GM23338 (cell line): ENCODE measurements around the gene CTAGE1. TPM values are rescaled to one million over a fixed set of nuclear protein-coding genes. Genes with fewer than 3 reads are reported as not detected.

Experiments
- ATAC-seq: fragments of 200-7000 bp; cut with Tn5 transposase; 3 replicates; pipeline ENCODE4 v1.9.1; 2020
- DNase-seq: peaks from one replicate; pipeline ENCODE4 v3.0.0-alpha.2; 2015; ENCODE audit warnings: low spot score
- H2AFZ ChIP-seq: fragments of 200-600 bp; sonication (generic); 2 replicates; pipeline ENCODE4 v1.8.0; 2016; ENCODE audit warnings: antibody characterized with exemption, mild to moderate bottlenecking, moderate library complexity
- H3F3A ChIP-seq: fragments of 200-600 bp; sonication (generic); replicated peaks from 2 replicates; pipeline ENCODE4 v1.8.0; 2017; ENCODE audit warnings: antibody characterized with exemption, mixed run types, low read depth
- H3K27ac ChIP-seq: fragments of 200-600 bp; sonication (generic); 2 replicates; pipeline ENCODE4 v1.6.1; 2016; ENCODE audit warnings: low read depth
- H3K27me3 ChIP-seq: fragments of 200-600 bp; sonication (generic); 2 replicates; pipeline ENCODE4 v1.8.0; 2016; ENCODE audit warnings: mild to moderate bottlenecking, mixed run types, moderate library complexity; ENCODE audit not compliant: insufficient read depth
- H3K36me3 ChIP-seq: fragments of 200-600 bp; sonication (generic); 2 replicates; pipeline ENCODE4 v1.8.0; 2016; ENCODE audit warnings: mild to moderate bottlenecking; ENCODE audit not compliant: insufficient read depth
- H3K4me1 ChIP-seq: fragments of 200-600 bp; sonication (generic); 2 replicates; pipeline ENCODE4 v1.8.0; 2016; ENCODE audit warnings: mild to moderate bottlenecking, moderate library complexity; ENCODE audit not compliant: insufficient read depth
- H3K4me2 ChIP-seq: fragments of 200-600 bp; sonication (generic); 2 replicates; pipeline ENCODE4 v1.7.1; 2017; ENCODE audit warnings: mixed run types
- H3K4me3 ChIP-seq: fragments of 200-600 bp; sonication (generic); 2 replicates; pipeline ENCODE4 v1.6.1; 2016; ENCODE audit warnings: mixed run types
- H3K79me2 ChIP-seq: fragments of 200-600 bp; sonication (generic); replicated peaks from 2 replicates; pipeline ENCODE4 v1.8.0; 2017; ENCODE audit warnings: mild to moderate bottlenecking; ENCODE audit not compliant: insufficient read depth
- H3K9me2 ChIP-seq: fragments of 200-600 bp; sonication (generic); 2 replicates; pipeline ENCODE4 v1.8.0; 2017; ENCODE audit not compliant: insufficient read depth
- H4K20me1 ChIP-seq: fragments of 200-600 bp; sonication (generic); replicated peaks from 2 replicates; pipeline ENCODE4 v1.8.0; 2017; ENCODE audit warnings: mild to moderate bottlenecking; ENCODE audit not compliant: insufficient read depth
- H3K27ac Mint-ChIP-seq: 2 replicates; pipeline ENCODE4 v1.8.0; 2020; ENCODE audit warnings: inconsistent platforms, mild to moderate bottlenecking, moderate library complexity, mixed read lengths
- H3K27me3 Mint-ChIP-seq: 3 replicates; pipeline ENCODE4 v1.8.0; 2022; ENCODE audit warnings: low read depth, mild to moderate bottlenecking, moderate library complexity, mixed read lengths, inconsistent platforms; ENCODE audit not compliant: insufficient read depth, poor library complexity
- H3K36me3 Mint-ChIP-seq: 3 replicates; pipeline ENCODE4 v1.8.0; 2021; ENCODE audit warnings: low read depth, mild to moderate bottlenecking, inconsistent platforms, moderate library complexity, mixed read lengths
- H3K4me1 Mint-ChIP-seq: 3 replicates; pipeline ENCODE4 v1.8.0; 2020; ENCODE audit warnings: mild to moderate bottlenecking, inconsistent platforms, mixed read lengths
- H3K4me3 Mint-ChIP-seq: 3 replicates; pipeline ENCODE4 v1.8.0; 2021; ENCODE audit warnings: moderate library complexity, mild to moderate bottlenecking, inconsistent platforms, mixed read lengths
- H3K9me3 Mint-ChIP-seq: 3 replicates; pipeline ENCODE4 v1.8.0; 2020; ENCODE audit warnings: moderate library complexity, mild to moderate bottlenecking, inconsistent platforms, mixed read lengths
- ZNF114 ChIP-seq: fragments of 250-450 bp; sonication (Bioruptor Pico); IDR thresholded peaks from 2 replicates; pipeline ENCODE4 v1.5.0; 2020; ENCODE audit warnings: mild to moderate bottlenecking, moderate library complexity
- ZNF331 ChIP-seq: fragments of 250-450 bp; sonication (Bioruptor Pico); IDR thresholded peaks from 2 replicates; pipeline ENCODE4 v1.5.0; 2020; ENCODE audit warnings: low read depth, mild to moderate bottlenecking, moderate library complexity
- polyA plus RNA-seq: library from polyadenylated mRNA; unstranded; fragments of >200 nt; fragmentation: Nextera tagmentation; extraction: Ambion mirVana; gene quantifications from 2 replicates; pipeline ENCODE4 v1.2.1, GENCODE V29; 2016
- total RNA-seq: library from RNA; depleted of rRNA; stranded (reverse); fragments of >200 nt; shearing (Covaris generic); gene quantifications from 2 replicates; pipeline ENCODE4 v1.2.3, GENCODE V29; 2014
- TF ChIP-seq, protein P1 (sequence below): fragments of 250-450 bp; sonication (Bioruptor Pico); IDR thresholded peaks from 2 replicates; pipeline ENCODE4 v1.5.0; 2020; ENCODE audit warnings: mild to moderate bottlenecking, moderate library complexity
- TF ChIP-seq, protein P2 (sequence below), 2 experiments: fragments of 200-600 bp in 1 of 2; sonication (generic) in 1 of 2; conservative IDR thresholded peaks; 2 replicates each; pipeline versions ENCODE4 v1.5.1 to v1.6.1; 2016 to 2017; ENCODE audit warnings: antibody characterized with exemption in 2 of 2, low read depth in 2 of 2, mild to moderate bottlenecking in 2 of 2, moderate library complexity in 1 of 2

The CTAGE1 gene
- total and polyA plus RNA-seq, 2 experiments from 2014 or later, result 0.03 to 0.06 TPM

DNA sequence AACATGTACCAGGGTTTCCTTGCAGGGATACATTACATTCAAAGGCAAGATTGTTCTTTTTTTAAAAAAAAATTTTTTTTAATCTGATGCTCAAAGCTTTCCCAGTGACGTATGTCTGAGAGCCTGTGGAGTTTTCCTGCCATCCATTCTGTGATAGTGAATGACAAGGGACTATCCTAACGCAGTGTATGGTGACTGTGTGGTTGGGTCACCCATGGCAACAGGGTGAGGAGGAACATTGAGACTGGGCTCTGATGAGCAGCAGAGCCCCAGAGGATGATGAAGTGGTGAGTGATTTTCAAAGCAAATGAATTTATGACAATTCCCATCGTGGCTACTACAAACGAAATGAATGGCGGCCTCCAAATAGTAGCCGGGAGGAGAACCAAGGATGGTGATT, 28.6 kb upstream of the CTAGE1 start (continued):
- TF ChIP-seq, protein P1, sequence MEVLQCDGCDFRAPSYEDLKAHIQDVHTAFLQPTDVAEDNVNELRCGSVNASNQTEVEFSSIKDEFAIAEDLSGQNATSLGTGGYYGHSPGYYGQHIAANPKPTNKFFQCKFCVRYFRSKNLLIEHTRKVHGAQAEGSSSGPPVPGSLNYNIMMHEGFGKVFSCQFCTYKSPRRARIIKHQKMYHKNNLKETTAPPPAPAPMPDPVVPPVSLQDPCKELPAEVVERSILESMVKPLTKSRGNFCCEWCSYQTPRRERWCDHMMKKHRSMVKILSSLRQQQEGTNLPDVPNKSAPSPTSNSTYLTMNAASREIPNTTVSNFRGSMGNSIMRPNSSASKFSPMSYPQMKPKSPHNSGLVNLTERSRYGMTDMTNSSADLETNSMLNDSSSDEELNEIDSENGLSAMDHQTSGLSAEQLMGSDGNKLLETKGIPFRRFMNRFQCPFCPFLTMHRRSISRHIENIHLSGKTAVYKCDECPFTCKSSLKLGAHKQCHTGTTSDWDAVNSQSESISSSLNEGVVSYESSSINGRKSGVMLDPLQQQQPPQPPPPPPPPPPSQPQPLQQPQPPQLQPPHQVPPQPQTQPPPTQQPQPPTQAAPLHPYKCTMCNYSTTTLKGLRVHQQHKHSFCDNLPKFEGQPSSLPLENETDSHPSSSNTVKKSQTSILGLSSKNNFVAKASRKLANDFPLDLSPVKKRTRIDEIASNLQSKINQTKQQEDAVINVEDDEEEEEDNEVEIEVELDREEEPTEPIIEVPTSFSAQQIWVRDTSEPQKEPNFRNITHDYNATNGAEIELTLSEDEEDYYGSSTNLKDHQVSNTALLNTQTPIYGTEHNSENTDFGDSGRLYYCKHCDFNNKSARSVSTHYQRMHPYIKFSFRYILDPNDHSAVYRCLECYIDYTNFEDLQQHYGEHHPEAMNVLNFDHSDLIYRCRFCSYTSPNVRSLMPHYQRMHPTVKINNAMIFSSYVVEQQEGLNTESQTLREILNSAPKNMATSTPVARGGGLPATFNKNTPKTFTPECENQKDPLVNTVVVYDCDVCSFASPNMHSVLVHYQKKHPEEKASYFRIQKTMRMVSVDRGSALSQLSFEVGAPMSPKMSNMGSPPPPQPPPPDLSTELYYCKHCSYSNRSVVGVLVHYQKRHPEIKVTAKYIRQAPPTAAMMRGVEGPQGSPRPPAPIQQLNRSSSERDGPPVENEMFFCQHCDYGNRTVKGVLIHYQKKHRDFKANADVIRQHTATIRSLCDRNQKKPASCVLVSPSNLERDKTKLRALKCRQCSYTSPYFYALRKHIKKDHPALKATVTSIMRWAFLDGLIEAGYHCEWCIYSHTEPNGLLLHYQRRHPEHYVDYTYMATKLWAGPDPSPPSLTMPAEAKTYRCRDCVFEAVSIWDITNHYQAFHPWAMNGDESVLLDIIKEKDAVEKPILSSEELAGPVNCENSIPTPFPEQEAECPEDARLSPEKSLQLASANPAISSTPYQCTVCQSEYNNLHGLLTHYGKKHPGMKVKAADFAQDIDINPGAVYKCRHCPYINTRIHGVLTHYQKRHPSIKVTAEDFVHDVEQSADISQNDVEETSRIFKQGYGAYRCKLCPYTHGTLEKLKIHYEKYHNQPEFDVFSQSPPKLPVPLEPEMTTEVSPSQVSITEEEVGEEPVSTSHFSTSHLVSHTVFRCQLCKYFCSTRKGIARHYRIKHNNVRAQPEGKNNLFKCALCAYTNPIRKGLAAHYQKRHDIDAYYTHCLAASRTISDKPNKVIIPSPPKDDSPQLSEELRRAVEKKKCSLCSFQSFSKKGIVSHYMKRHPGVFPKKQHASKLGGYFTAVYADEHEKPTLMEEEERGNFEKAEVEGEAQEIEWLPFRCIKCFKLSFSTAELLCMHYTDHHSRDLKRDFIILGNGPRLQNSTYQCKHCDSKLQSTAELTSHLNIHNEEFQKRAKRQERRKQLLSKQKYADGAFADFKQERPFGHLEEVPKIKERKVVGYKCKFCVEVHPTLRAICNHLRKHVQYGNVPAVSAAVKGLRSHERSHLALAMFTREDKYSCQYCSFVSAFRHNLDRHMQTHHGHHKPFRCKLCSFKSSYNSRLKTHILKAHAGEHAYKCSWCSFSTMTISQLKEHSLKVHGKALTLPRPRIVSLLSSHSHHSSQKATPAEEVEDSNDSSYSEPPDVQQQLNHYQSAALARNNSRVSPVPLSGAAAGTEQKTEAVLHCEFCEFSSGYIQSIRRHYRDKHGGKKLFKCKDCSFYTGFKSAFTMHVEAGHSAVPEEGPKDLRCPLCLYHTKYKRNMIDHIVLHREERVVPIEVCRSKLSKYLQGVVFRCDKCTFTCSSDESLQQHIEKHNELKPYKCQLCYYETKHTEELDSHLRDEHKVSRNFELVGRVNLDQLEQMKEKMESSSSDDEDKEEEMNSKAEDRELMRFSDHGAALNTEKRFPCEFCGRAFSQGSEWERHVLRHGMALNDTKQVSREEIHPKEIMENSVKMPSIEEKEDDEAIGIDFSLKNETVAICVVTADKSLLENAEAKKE (CRISPR knock-in tag), result no peak
- no peak for TF ChIP-seq ZNF114 (CRISPR knock-in tag)

DNA sequence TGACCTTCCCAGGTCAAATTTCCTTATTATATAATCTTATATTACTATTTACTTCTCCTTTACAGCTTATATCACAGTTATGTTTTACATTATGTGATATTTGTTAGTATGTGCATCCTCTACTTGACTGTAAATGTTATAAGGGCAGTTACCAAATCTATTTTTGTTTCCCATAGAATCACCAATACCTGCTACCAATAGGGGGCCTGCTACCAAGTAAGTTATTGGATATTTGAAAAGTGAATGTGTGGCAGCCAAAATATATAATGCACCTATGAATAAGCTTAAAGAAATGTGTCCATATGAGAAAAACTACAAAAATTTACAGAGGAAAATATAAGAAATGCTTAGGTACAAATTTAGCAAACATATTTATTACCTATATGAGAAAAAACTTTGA, 23.9 kb upstream of the CTAGE1 start:
- H3F3A ChIP-seq, result no peaks in the 10 kb centered on the region
- no peak overlapping the region for H3K4me2 ChIP-seq
- no peaks in the 10 kb centered on the region for H3K27me3 ChIP-seq
- no peaks in the 10 kb centered on the region for H3K36me3 ChIP-seq
- Mint-ChIP-seq H3K9me3 (no peaks in the 10 kb centered on the region), H3K36me3 (no peaks in the 10 kb centered on the region), H3K27me3 (no peaks in the 10 kb centered on the region), H3K27ac (no peak overlapping the region), H3K4me3 (no peak overlapping the region), H3K4me1 (peaks cover 5% of the 10 kb centered on the region; the same call in 2 of the 3 replicates)
- no peak overlapping the region for H3K4me3 ChIP-seq
- TF ChIP-seq, protein P2, sequence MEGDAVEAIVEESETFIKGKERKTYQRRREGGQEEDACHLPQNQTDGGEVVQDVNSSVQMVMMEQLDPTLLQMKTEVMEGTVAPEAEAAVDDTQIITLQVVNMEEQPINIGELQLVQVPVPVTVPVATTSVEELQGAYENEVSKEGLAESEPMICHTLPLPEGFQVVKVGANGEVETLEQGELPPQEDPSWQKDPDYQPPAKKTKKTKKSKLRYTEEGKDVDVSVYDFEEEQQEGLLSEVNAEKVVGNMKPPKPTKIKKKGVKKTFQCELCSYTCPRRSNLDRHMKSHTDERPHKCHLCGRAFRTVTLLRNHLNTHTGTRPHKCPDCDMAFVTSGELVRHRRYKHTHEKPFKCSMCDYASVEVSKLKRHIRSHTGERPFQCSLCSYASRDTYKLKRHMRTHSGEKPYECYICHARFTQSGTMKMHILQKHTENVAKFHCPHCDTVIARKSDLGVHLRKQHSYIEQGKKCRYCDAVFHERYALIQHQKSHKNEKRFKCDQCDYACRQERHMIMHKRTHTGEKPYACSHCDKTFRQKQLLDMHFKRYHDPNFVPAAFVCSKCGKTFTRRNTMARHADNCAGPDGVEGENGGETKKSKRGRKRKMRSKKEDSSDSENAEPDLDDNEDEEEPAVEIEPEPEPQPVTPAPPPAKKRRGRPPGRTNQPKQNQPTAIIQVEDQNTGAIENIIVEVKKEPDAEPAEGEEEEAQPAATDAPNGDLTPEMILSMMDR (conservative IDR thresholded peaks at IDR 0.05; ENCODE audit: low read depth in 2 of 2), result peak in 1 of 2 experiments; percentile 57; a peak in 3 of 4 replicates
- TF ChIP-seq ZNF331, result no peak
- peak; percentile 28 for DNase-seq
- no peak overlapping the region for H3K27ac ChIP-seq
- no peaks in the 10 kb centered on the region; the same call in 1 of the 2 replicates for H3K9me2 ChIP-seq
- no peak overlapping the region for H2AFZ ChIP-seq
- no peak for ATAC-seq
- no peaks in the 10 kb centered on the region for H4K20me1 ChIP-seq
- H3K79me2 ChIP-seq, result no peaks in the 10 kb centered on the region
- no peaks in the 10 kb centered on the region; the same call in 1 of the 2 replicates for H3K4me1 ChIP-seq
